LNCaP clone FGC (cell line): ENCODE measurements around the gene LIN7C.
A peak's percentile ranks its signal among the peaks of the same experiment; 100 is the strongest.

Source experiments
- DNase-seq: peaks from one replicate; pipeline ENCODE4 v3.0.0-alpha.2; 2011; ENCODE audit warnings: low read depth
- H3K4me3 ChIP-seq: 2 replicates; pipeline ENCODE4 v1.5.1; 2011; ENCODE audit warnings: mild to moderate bottlenecking, low read depth, low read length, control low read depth
- CTCF ChIP-seq: IDR thresholded peaks from 2 replicates; pipeline ENCODE4 v1.5.1; 2012; ENCODE audit warnings: mild to moderate bottlenecking; ENCODE audit not compliant: control insufficient read depth, insufficient read depth; ENCODE audit errors: extremely low read depth

Gene LIN7C

GRCh38 chr11:27497911-27498310 lies 8.7 kb downstream of the LIN7C start:
- no peak for DNase-seq
- no peak for TF ChIP-seq CTCF
- H3K4me3 ChIP-seq = no peak overlapping the region

- no peak overlapping the region for H3K4me3 ChIP-seq
- peak; percentile 40 for TF ChIP-seq CTCF
- no peak for DNase-seq
These were observed 9.2 kb downstream of the LIN7C start for GRCh38 chr11:27497284-27497866.

GRCh38 chr11:27496461-27496860 lies 10.1 kb downstream of the LIN7C start:
- H3K4me3 ChIP-seq = no peak overlapping the region
- no peak for TF ChIP-seq CTCF
- no peak for DNase-seq

- no peak overlapping the region for H3K4me3 ChIP-seq
- DNase-seq = no peak
- no peak for TF ChIP-seq CTCF
These were observed 10.8 kb downstream of the LIN7C start for GRCh38 chr11:27495710-27496300.

GRCh38 chr11:27489092-27489491 lies 17.5 kb downstream of the LIN7C start:
- no peak for DNase-seq
- TF ChIP-seq CTCF = no peak
- no peak overlapping the region for H3K4me3 ChIP-seq

- no peak for DNase-seq
- no peak overlapping the region for H3K4me3 ChIP-seq
- TF ChIP-seq CTCF = no peak
These were observed 18.9 kb downstream of the LIN7C start for GRCh38 chr11:27487706-27488105.
